ENCODE results near the gene CTDNEP1.

The CTDNEP1 gene

GRCh38 chr17:7217113-7217987, 34.2 kb downstream of the CTDNEP1 start:
- H3K9me3 ChIP-seq (ENCODE audit: control insufficient read depth, insufficient read depth, low read length) = no peaks in the 10 kb centered on the region
- peaks cover 17% of the 10 kb centered on the region for H3K36me3 ChIP-seq (ENCODE audit: control insufficient read depth, low read length)
- peaks cover 71% of the 10 kb centered on the region for H3K4me1 ChIP-seq (ENCODE audit: control insufficient read depth, low read length)
- H4K20me1 ChIP-seq (ENCODE audit: control insufficient read depth, insufficient read depth, low read depth, low read length) = 0 out of 2 replicates have a peak, but pooled peaks cover 5% of the 10 kb centered on the region
- no peaks in the 10 kb centered on the region for H3K27me3 ChIP-seq (ENCODE audit: control insufficient read depth, low read length)
- H3F3A ChIP-seq (ENCODE audit: control insufficient read depth, insufficient read depth) = peaks cover 14% of the 10 kb centered on the region
- peaks cover 38% of the 10 kb centered on the region for H3K79me2 ChIP-seq (ENCODE audit: control insufficient read depth, low read length)
- H3K9me2 ChIP-seq (replicated peaks; ENCODE audit: control insufficient read depth, low read length) = no peaks in the 10 kb centered on the region
- H3K4me3 ChIP-seq (ENCODE audit: low read length) = peak overlapping the region; percentile 77
- H3K27ac ChIP-seq (ENCODE audit: low read depth, low read length) = peak overlapping the region; percentile 66
- H3K4me2 ChIP-seq (ENCODE audit: low read length) = peak overlapping the region; percentile 82
- TF ChIP-seq EZH2phosphoT487 (IDR thresholded peaks at IDR 0.05; ENCODE audit: borderline replicate concordance, low read length) (no peak), CTCF (IDR thresholded peaks at IDR 0.05; ENCODE audit: low read depth, low read length, poor library complexity, severe bottlenecking) (no peak)

GRCh38 chr17:7216242-7217112, 35.1 kb downstream of the CTDNEP1 start:
- no peaks in the 10 kb centered on the region for H3K27me3 ChIP-seq (ENCODE audit: control insufficient read depth, low read length)
- 0 out of 2 replicates have a peak, but pooled peaks cover 3% of the 10 kb centered on the region for H4K20me1 ChIP-seq (ENCODE audit: control insufficient read depth, insufficient read depth, low read depth, low read length)
- peak overlapping the region; percentile 77 for H3K4me3 ChIP-seq (ENCODE audit: low read length)
- H3F3A ChIP-seq (ENCODE audit: control insufficient read depth, insufficient read depth) = peaks cover 10% of the 10 kb centered on the region
- H3K4me1 ChIP-seq (ENCODE audit: control insufficient read depth, low read length) = peaks cover 68% of the 10 kb centered on the region
- peak overlapping the region; percentile 82 for H3K4me2 ChIP-seq (ENCODE audit: low read length)
- peaks cover 10% of the 10 kb centered on the region for H3K36me3 ChIP-seq (ENCODE audit: control insufficient read depth, low read length)
- no peak for TF ChIP-seq EZH2phosphoT487 (IDR thresholded peaks at IDR 0.05; ENCODE audit: borderline replicate concordance, low read length)
- TF ChIP-seq CTCF (IDR thresholded peaks at IDR 0.05; ENCODE audit: low read depth, low read length, poor library complexity, severe bottlenecking) = no peak
- H3K9me3 ChIP-seq (ENCODE audit: control insufficient read depth, insufficient read depth, low read length) = no peaks in the 10 kb centered on the region
- no peaks in the 10 kb centered on the region for H3K9me2 ChIP-seq (replicated peaks; ENCODE audit: control insufficient read depth, low read length)
- peak overlapping the region; percentile 23; the same call in 1 of the 2 replicates for H3K27ac ChIP-seq (ENCODE audit: low read depth, low read length)
- H3K79me2 ChIP-seq (ENCODE audit: control insufficient read depth, low read length) = peaks cover 44% of the 10 kb centered on the region

GRCh38 chr17:7215652-7216180, 35.8 kb downstream of the CTDNEP1 start:
- no peaks in the 10 kb centered on the region for H3K9me3 ChIP-seq (ENCODE audit: control insufficient read depth, insufficient read depth, low read length)
- H3K27me3 ChIP-seq (ENCODE audit: control insufficient read depth, low read length) = no peaks in the 10 kb centered on the region
- H3K36me3 ChIP-seq (ENCODE audit: control insufficient read depth, low read length) = peaks cover 2% of the 10 kb centered on the region; the same call in 1 of the 2 replicates
- peaks cover 44% of the 10 kb centered on the region for H3K79me2 ChIP-seq (ENCODE audit: control insufficient read depth, low read length)
- H3K27ac ChIP-seq (ENCODE audit: low read depth, low read length) = peak overlapping the region; percentile 44
- H3K4me2 ChIP-seq (ENCODE audit: low read length) = peak overlapping the region; percentile 82
- peaks cover 61% of the 10 kb centered on the region for H3K4me1 ChIP-seq (ENCODE audit: control insufficient read depth, low read length)
- peaks cover 10% of the 10 kb centered on the region for H3F3A ChIP-seq (ENCODE audit: control insufficient read depth, insufficient read depth)
- H3K9me2 ChIP-seq (replicated peaks; ENCODE audit: control insufficient read depth, low read length) = no peaks in the 10 kb centered on the region
- H3K4me3 ChIP-seq (ENCODE audit: low read length) = peak overlapping the region; percentile 77
- TF ChIP-seq CTCF (IDR thresholded peaks at IDR 0.05; ENCODE audit: low read depth, low read length, poor library complexity, severe bottlenecking) = no peak
- no peak for TF ChIP-seq EZH2phosphoT487 (IDR thresholded peaks at IDR 0.05; ENCODE audit: borderline replicate concordance, low read length)
- H4K20me1 ChIP-seq (ENCODE audit: control insufficient read depth, insufficient read depth, low read depth, low read length) = no peaks in the 10 kb centered on the region
